HepG2 (cell line): ENCODE data around the gene PIK3R1. TPM values are rescaled to one million over a fixed set of nuclear protein-coding genes. Genes with fewer than 3 reads are reported as not detected.

Experiments used
- ATAC-seq: fragments of 200-7000 bp; cut with Tn5 transposase; 3 replicates; pipeline ENCODE4 v1.9.1; 2020; ENCODE audit warnings: mild to moderate bottlenecking, moderate library complexity
- BruUV-seq: library from RNA; stranded (reverse); fragments of 400-500 nt; replicated peaks from 2 replicates; lab custom pipeline; 2021; lab: Mats Ljungman, UMichigan
- CTCF ChIA-PET: fragments of 300-600 bp; formaldehyde crosslinking; extraction: SDS; loops from one replicate; lab custom pipeline; 2021; ENCODE audit warnings: low total read pairs, inconsistent platforms, low intra/inter-chr PET ratio; lab: Yijun Ruan, JAX
- POLR2A ChIA-PET: fragments of 350-600 bp; sonication (Branson Sonifier 250); formaldehyde crosslinking; loops from one replicate; lab custom pipeline; 2020; ENCODE audit warnings: antibody characterized with exemption, inconsistent platforms; lab: Yijun Ruan, JAX
- DNase-seq: peaks from one replicate; pipeline ENCODE4 v3.0.0-alpha.2; 2015; ENCODE audit warnings: low spot score
- FAIRE-seq: peaks from 3 replicates; lab custom pipeline; 2011; peaks lifted over from hg19 to GRCh38; lab: Jason Lieb, UNC
- H2AFZ ChIP-seq: one replicate; pipeline ENCODE4 v1.6.1; 2011; ENCODE audit warnings: low read length, inconsistent platforms
- H3K27ac ChIP-seq: fragments of 300-600 bp; 3 replicates; pipeline ENCODE4 v1.8.0; 2011; ENCODE audit warnings: mixed run types, mild to moderate bottlenecking, mixed read lengths, low read length, inconsistent platforms; ENCODE audit not compliant: insufficient read depth; ENCODE audit errors: extremely low read length
- H3K27me3 ChIP-seq, 2 experiments: fragments of 200-600 bp in 1 of 2; 2 replicates in 1 of 2; 3 replicates in 1 of 2; pipeline versions ENCODE4 v1.6.0 to v1.8.0; 2011; ENCODE audit warnings: low read length in 2 of 2, mild to moderate bottlenecking in 2 of 2, moderate library complexity in 2 of 2, inconsistent platforms in 1 of 2; ENCODE audit not compliant: insufficient read depth in 2 of 2, control insufficient read depth in 1 of 2
- H3K36me3 ChIP-seq, 2 experiments: fragments of 200-600 bp in 1 of 2; replicated peaks in 1 of 2; 2 replicates in 1 of 2; 3 replicates in 1 of 2; pipeline versions ENCODE4 v1.5.1 to v1.8.0; 2011; ENCODE audit warnings: low read length in 2 of 2, inconsistent platforms in 1 of 2; ENCODE audit not compliant: insufficient read depth in 2 of 2, control insufficient read depth in 1 of 2
- H3K4me1 ChIP-seq: 2 replicates; pipeline ENCODE4 v1.5.1; 2012; ENCODE audit warnings: low read length, inconsistent platforms; ENCODE audit not compliant: insufficient read depth
- H3K4me2 ChIP-seq: 2 replicates; pipeline ENCODE4 v1.6.0; 2011; ENCODE audit warnings: low read depth, low read length, inconsistent platforms
- H3K4me3 ChIP-seq, 3 experiments: fragments of 200-600 bp in 1 of 3; sonication (generic), shearing (Covaris generic) in 1 of 3; replicated peaks in 1 of 3; 2 replicates each; pipeline ENCODE4 v1.5.1; 2011 to 2016; ENCODE audit warnings: low read length in 3 of 3, inconsistent platforms in 2 of 3, low read depth in 2 of 3, mild to moderate bottlenecking in 2 of 3, control low read depth in 1 of 3, mixed read lengths in 1 of 3; ENCODE audit not compliant: insufficient read depth in 1 of 3
- H3K79me2 ChIP-seq: one replicate; pipeline ENCODE4 v1.6.1; 2011; ENCODE audit warnings: low read length, inconsistent platforms; ENCODE audit not compliant: insufficient read depth
- H3K9ac ChIP-seq: 2 replicates; pipeline ENCODE4 v1.6.0; 2011; ENCODE audit warnings: mild to moderate bottlenecking, low read depth, low read length, inconsistent platforms; ENCODE audit not compliant: insufficient read depth
- H3K9me3 ChIP-seq: 2 replicates; pipeline ENCODE4 v1.5.1; 2012; ENCODE audit warnings: mild to moderate bottlenecking, low read length
- H4K20me1 ChIP-seq: 2 replicates; pipeline ENCODE4 v1.6.0; 2011; ENCODE audit warnings: inconsistent platforms, mild to moderate bottlenecking, low read length, moderate library complexity; ENCODE audit not compliant: insufficient read depth
- FOXO1 ChIP-seq: sonication (generic); formaldehyde crosslinking; IDR thresholded peaks from 2 replicates; pipeline ENCODE4 v1.4.0; 2020; ENCODE audit warnings: missing genetic modification reagents
- HIVEP1 ChIP-seq: sonication (generic); formaldehyde crosslinking; IDR thresholded peaks from 2 replicates; pipeline ENCODE4 v1.4.0; 2020; ENCODE audit warnings: mild to moderate bottlenecking, missing genetic modification reagents
- TEAD2 ChIP-seq: sonication (generic); formaldehyde crosslinking; IDR thresholded peaks from 2 replicates; pipeline ENCODE4 v1.9.0; 2021; ENCODE audit warnings: missing genetic modification reagents
- WGBS: methylation state at CpG from one replicate; pipeline ENCODE4 v1.1.6; 2017; ENCODE audit warnings: low lambda C conversion rate; 5-methylcytosine and 5-hydroxymethylcytosine counted together
- in situ Hi-C: cut with HindIII; loops from 2 replicates; pipeline ENCODE4 v1.10.0; 2017; ENCODE audit warnings: low pct_unique_long_range_greater_than_20kb; ENCODE audit not compliant: extremely low pct_ligation_motif_present
- intact Hi-C: fragments of 100-400 bp; cut with micrococcal nuclease; formaldehyde crosslinking; loops from one replicate; pipeline ENCODE4 v1.10.0; 2022; ENCODE audit not compliant: unreplicated experiment
- polyA plus RNA-seq, 8 experiments: library from polyadenylated mRNA; depleted of rRNA in 3 of 8; stranded (reverse) in 7 of 8; unstranded in 1 of 8; fragments of >200 nt; fragmentation: Illumina TruSeq in 4 of 8; extraction: Trizol in 4 of 8; gene quantifications; 2 replicates each; pipeline versions ENCODE4 v1.2.1 to v1.2.3, GENCODE V29; 2011 to 2016; ENCODE audit warnings: low read depth in 4 of 8, missing spikeins in 1 of 8, mixed read lengths in 1 of 8; ENCODE audit not compliant: insufficient read depth in 1 of 8
- total RNA-seq, 5 experiments: library from RNA; depleted of rRNA; stranded (reverse); fragments of >200 nt; fragmentation: Illumina TruSeq; extraction: Trizol; gene quantifications; 2 replicates each; pipeline ENCODE4 v1.2.3, GENCODE V29; 2016; ENCODE audit warnings: low read depth in 1 of 5
- TF ChIP-seq, protein P1 (sequence below): sonication (generic); formaldehyde crosslinking; IDR thresholded peaks from 2 replicates; pipeline ENCODE4 v1.4.0; 2020; ENCODE audit warnings: low read depth, missing genetic modification reagents

The PIK3R1 gene
- total and polyA plus RNA-seq, 2 of the 13 experiments (the other 11 are each of a cell fraction or from before 2014, with no cell fraction given), result 8.4 to 21.3 TPM

- no peaks in the 10 kb centered on the region for H3K4me1 ChIP-seq
- no peaks in the 10 kb centered on the region for H3K9me3 ChIP-seq
- intact Hi-C loops, result no loop called here
- ATAC-seq (no peak), FAIRE-seq (no peak), DNase-seq (no peak)
- no peaks in the 10 kb centered on the region for H4K20me1 ChIP-seq
- CTCF ChIA-PET, result no interaction called here
- POLR2A ChIA-PET, result no interaction called here
- H3K9ac ChIP-seq, result no peak overlapping the region
- H2AFZ ChIP-seq, result no peak overlapping the region
- no peaks in the 10 kb centered on the region for H3K27me3 ChIP-seq
- H3K4me3 ChIP-seq, result no peak overlapping the region
- H3K27ac ChIP-seq, result no peak overlapping the region
- 32% methylated on average over 5 of the region's 5 CpGs for WGBS
- H3K79me2 ChIP-seq, result no peaks in the 10 kb centered on the region
- H3K4me2 ChIP-seq, result no peak overlapping the region
- BruUV-seq, result no TSS peak
- H3K36me3 ChIP-seq, result no peaks in the 10 kb centered on the region
- in situ Hi-C loops, result no loop called here
- no peak for TF ChIP-seq FOXO1 (CRISPR knock-in tag)
- TF ChIP-seq TEAD2 (CRISPR knock-in tag), result no peak
- TF ChIP-seq HIVEP1 (CRISPR knock-in tag), result no peak
- TF ChIP-seq, protein P1, sequence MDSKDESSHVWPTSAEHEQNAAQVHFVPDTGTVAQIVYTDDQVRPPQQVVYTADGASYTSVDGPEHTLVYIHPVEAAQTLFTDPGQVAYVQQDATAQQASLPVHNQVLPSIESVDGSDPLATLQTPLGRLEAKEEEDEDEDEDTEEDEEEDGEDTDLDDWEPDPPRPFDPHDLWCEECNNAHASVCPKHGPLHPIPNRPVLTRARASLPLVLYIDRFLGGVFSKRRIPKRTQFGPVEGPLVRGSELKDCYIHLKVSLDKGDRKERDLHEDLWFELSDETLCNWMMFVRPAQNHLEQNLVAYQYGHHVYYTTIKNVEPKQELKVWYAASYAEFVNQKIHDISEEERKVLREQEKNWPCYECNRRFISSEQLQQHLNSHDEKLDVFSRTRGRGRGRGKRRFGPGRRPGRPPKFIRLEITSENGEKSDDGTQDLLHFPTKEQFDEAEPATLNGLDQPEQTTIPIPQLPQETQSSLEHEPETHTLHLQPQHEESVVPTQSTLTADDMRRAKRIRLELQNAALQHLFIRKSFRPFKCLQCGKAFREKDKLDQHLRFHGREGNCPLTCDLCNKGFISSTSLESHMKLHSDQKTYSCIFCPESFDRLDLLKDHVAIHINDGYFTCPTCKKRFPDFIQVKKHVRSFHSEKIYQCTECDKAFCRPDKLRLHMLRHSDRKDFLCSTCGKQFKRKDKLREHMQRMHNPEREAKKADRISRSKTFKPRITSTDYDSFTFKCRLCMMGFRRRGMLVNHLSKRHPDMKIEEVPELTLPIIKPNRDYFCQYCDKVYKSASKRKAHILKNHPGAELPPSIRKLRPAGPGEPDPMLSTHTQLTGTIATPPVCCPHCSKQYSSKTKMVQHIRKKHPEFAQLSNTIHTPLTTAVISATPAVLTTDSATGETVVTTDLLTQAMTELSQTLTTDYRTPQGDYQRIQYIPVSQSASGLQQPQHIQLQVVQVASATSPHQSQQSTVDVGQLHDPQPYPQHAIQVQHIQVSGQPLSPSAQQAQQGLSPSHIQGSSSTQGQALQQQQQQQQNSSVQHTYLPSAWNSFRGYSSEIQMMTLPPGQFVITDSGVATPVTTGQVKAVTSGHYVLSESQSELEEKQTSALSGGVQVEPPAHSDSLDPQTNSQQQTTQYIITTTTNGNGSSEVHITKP (CRISPR knock-in tag), result no peak
Measured at GRCh38 chr5:68343421-68343826, 127.9 kb downstream of the PIK3R1 start.
